ENCODE data around the gene CTDSP2.
A peak's percentile ranks its signal among the peaks of the same experiment; 100 is the strongest.
"Not testable (repeated sequence)": the region's sequence is repeated elsewhere in the genome, so short reads cannot be mapped to it uniquely, and the experiment has no call there.

CTDSP2 gene

DNA sequence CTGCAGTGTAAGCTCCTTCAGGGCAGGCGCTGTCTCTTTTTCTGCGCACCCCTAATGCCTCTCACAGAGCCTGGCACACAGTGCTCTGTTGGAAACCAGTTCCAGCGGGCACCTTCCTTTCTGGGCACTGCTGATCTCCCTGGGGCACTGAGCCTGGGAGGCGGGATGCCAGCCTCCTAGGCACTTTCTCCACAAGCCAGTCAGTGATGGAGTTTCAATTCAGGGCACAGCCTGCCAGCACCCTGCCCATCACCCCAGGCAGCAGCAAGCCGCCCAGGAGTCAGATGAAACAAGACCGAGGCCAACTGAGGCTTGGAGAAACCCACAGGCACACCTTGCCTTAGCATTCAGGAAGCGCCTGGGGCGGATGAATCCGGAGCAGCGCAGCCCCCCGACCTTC is 5.7 kb upstream of the CTDSP2 start:
- DNase-seq = no peak

DNA sequence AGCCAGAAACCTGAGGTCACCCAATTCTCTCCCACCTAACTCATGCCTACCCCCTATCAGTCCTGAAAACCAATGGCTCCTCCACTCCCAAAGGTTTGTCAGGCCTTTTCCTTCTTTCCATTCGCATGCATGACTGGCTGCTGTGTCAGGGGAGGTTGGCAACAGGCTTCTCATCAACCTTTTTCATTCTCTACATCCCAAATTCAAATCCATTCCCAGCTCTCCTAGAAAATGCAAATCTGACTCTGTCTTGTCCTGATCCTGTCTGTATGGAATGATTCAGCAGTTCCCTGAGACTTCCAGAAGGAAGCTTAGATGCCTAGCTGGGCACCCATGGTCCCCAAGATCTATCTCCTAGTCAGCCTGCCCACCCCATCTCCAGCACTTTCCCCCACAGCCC is 5.0 kb upstream of the CTDSP2 start:
- no peak for DNase-seq

DNA sequence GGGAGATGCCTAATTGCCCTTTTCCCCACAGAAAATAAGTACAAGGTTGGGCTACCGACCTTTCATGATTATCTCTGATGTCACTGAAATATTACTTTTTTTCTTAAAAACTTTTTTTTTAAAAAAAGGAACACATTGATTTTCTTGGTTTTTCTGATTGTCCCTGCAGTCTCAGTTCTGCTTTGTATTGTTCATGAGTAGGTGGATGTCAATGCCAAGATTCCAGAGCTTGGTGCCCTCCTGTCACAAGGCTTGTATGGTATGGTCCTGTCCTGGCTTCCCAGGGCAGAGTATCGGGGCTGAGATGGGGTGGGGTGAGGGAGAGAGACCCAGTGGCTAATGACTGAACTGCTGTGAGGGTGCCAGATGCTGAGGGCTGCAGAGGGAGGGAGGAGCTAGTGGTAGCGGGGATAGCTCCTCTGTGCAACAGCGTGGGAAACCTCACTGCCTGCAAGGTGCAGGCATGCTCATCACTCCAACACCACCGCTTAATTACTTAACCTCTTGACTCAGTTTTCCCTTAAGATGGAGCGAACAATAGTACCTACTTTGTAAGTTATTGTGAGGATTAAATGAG is 4.4 kb upstream of the CTDSP2 start:
- no peak for DNase-seq

DNA sequence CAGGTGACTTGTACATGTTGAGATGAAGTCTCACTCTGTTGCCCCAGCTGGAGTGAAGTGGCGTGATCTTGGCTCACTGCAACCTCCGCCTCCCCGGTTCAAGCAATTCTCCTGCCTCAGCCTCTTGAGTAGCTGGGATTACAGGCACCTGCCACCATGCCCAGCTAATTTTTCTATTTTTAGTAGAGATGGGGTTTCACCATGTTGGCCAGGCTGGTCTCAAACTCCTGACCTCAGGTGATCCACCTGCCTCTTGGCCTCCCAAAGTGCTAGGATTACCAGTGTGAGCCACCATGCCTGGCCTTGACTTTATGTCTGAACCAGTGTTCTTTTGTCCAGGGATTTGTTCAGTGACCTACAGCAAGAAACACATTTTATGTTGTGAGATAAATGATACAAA is 2.9 kb upstream of the CTDSP2 start:
- DNase-seq = not testable (repeated sequence)

DNA sequence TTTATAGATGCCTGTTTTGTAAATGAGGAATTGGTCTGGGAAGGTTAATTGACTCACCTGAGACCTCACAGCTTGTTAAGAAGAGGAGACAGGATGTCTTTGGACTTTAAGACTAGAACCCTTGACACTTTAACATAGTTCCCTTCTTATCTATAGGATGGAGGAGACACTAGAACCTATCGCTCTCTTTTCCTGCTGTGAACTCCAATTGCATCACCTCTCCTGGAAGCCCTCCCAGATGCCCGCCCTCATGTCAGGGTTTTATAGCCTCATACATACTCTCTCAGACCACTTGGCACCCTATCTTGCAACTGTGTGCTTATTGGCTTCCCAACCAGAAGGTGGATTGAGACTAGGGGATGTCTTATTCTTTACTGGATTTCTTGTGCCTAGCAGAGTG is 2.5 kb upstream of the CTDSP2 start:
- DNase-seq = no peak

DNA sequence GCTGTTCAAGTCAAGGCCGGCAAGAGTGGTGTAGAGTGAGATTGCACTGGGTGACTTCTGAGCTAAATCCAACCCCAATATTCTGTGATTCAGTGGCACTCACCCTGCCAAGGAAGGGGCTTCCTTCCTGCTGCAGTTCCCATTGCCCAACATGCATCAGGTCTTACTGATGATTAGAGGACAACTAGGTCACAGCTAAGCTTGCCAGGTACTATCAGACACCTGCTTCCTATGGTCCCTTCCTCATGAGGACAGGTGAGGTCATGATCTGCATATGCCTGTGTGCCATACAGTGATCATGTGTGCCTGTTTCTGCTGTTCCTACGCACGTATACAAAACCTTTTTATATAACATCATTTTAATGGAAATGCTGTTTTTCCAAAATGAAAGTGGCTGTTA is 1.7 kb upstream of the CTDSP2 start:
- DNase-seq = no peak

DNA sequence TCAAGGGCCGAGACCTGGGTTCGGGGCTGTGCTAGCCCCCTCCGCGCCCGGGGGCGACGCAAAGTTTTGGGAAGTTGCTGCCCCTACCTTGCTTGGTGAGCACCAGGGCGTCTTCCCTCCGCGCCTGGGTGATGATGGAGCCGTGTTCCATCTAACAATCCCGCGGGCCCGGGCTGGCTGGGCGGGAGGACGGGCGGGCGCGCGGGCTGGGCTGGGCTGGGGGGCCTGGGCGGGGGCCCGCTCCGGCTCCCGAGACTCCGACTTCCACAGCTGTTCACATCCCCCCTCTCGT is 298 bp downstream of the CTDSP2 start:
- DNase-seq = no peak

DNA sequence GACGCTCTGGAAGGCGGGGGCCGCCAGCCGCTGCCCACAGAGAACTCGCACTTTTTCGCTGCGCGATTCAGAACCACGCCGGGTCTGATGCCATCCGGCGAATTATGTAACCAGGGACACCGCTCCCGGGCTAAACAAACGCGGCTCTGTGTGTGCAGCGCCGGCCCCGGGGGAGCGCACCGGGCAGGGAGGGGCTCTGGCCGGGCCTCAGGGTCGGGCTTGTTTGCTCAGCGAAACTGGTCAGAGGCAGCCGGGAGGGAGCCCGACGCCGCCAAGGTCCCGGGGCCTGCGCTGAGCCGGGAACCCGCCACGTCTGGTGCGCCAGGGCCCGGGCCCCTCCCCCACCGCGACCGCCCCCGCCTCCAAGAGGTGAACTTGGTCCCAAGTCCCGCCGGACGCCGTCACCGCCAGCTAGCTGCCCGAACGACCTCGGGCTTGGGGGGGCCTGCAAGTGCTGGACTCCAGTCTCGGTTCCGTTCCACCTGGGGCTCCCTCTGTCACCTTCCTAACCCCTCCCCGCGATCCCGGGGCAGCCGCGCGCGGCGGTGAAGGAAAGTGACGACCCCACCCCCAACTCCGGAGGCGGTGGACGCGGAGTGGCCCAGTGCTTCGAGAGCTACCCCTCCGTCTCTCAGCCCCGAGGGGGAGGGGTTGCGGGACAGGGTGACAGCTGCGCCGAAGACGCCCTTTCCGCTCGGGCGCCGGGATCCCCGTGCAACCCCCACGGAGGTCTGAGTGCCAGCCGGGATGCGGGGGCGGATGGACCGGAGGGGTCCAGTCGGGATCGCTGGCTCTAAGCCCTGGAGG is 848 bp downstream of the CTDSP2 start:
- DNase-seq = no peak

DNA sequence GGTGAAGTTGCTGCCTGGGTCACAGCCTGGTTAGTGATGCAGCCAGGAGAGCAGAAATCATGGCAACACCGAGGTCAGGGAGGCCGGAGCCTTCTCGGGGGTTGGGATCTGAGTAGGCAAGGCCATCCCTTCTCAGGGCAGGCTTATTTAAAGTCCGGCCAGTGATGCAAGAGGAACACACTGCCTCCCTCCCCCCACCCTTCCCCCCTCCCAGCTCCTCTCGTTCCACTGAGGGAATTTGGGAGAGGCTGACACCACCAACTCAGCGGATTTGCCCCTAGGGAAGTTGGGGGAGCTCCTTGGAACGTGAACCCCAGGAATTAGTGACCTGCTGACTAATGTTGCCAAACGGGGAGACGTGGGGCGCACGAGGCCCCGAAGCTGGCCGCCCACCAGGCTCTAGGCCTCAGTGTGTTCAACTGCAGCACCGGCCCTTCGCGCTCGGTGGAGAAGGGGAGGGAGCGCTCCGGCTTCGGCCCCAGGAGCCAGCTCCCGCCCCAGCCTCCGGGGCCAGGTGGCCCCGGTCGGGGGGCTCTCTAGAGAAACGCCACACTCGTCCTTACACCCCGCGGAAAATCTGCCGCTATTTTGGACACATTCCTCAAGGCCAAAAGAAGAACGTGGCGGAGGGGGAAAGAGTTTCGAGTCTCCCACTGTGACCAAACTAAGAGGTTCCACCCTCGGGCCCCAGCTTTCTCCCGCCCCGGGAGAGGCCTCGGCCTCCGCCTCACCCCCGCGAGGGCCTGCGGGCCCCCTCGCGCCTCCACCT is 1.6 kb downstream of the CTDSP2 start:
- no peak for DNase-seq

DNA sequence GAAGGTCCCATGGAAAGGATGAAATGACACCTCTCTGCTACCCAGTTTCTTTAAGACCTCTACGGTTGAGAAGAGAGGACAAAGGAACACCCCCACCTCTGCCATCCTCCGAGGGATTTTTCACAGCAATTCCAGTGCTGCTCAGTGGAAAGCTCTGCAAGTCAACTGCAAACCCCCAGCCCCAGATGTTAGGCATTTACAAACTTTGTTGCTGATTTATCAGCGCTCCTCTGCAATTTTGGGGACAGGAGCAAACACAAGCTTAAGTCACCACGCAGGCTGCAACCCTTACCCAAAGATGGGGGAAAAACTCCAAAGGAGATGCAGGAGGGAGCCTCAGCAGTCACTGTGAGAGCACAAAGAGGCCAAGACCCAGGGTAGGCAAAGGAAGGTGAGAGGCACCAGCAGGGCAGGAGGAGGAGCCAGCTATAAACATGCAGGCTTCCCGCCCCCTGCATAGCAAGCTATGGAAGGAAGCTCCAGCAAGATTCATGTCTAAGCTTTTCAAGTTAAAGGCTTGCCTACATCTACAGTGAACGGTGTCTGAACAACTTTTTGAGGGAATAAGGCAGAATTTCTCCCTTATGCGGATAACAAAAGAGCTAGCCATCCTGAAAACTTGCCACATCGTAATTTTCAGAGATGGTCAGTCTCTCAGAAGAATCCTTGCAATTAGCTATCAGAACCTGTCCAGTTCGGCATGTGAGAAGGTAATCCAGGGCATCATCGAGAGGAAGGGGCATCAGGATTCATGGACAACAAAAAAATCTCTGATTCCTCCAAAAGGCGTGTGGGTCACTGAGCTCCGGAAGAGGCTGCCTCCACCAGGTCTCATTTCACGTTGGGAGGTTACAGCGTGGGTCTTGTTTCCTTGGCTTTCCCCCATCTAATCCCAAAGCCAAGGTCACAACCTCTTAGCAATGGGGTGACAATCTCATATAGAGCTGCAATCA is 3.9 kb downstream of the CTDSP2 start:
- no peak for DNase-seq

DNA sequence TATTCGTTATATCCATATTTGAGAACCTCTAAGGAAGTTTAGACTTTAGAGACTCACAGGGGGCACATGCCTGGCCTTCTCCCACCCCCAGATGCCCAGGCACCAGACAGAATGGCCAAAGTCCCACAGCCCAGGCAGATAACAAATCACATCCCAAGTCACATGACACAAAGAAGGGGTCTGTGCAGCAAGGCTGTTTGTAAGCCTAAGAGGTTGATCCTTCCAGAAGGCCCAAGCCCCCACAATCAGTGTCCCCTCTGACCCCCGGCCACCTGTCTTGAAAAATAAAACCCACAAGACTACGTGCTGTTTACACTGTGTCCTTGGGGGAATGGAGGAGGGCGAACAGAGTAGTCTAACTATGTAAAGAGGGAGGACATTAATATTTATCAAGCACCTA is 5.1 kb downstream of the CTDSP2 start:
- no peak for DNase-seq

DNA sequence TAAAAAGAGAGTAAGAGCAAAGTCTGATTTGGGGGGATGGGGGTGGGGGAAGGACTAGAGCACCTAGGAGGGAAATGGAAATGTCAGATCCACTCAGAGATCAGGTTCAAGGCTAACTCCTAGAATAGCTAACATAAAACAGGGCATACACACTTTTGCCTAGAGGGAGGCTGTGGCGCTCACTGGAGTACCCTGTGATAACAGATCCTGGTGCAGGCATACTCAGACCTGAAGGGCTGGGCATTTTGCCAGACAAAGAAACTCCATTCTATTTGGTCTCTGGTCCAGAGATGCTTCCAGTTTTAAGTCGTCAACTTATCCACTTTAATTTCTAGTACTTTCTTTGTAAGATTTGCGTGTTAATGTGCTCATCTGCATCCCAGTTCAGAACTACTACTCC is 5.8 kb downstream of the CTDSP2 start:
- no peak for DNase-seq

DNA sequence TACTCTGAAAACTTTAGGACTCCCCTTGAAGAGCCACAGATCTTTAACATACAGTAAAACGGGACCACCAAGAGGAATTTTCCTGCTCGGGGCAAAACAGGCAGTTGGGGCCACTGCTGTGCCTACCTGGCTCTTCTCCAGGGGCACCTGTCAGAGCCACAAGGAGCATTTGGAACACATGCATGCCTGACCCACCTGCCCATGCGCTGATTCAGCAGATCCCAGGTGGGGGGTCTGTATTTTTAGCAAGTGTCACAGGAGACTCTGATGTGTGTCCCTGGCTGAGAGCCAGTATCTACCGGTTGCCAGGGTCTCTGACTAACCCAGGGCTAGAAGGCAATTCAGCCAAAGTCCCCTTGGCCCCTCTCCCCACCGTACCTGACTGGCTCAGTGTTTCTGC is 6.5 kb downstream of the CTDSP2 start:
- no peak for DNase-seq

DNA sequence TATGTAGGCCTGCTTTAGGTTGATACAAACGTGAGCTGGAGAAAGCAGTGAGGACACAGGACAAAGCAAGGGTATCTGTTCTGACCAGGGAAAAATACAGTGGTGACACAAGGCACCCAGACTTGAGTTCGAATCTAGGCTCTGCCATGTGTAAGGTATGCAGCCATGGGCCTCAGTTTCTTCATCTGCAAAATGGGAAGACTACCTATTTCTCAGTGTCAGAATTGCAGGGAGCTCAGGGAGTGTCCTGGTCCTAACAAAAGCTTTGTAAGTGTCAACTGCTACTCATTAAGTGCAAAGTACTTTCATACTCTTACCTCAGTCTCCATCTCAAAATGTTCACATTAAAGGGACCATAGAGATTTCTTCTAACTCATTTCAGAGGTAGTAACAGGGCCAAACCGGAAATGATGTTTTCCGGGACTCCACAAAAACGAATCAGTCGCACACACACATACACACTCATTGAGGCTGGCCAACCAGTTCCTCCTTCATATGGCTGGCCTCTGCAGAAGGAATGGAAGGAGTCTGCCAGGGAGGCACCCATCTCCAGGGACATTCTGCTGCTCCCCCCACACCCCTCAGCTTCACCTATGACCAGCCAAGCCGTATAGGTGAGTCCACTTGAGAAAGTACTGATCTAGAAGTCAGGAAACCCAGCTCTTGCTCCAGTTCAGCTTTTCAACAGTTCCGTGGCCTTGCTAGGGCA is 7.8 kb downstream of the CTDSP2 start:
- DNase-seq = peak; percentile 52

DNA sequence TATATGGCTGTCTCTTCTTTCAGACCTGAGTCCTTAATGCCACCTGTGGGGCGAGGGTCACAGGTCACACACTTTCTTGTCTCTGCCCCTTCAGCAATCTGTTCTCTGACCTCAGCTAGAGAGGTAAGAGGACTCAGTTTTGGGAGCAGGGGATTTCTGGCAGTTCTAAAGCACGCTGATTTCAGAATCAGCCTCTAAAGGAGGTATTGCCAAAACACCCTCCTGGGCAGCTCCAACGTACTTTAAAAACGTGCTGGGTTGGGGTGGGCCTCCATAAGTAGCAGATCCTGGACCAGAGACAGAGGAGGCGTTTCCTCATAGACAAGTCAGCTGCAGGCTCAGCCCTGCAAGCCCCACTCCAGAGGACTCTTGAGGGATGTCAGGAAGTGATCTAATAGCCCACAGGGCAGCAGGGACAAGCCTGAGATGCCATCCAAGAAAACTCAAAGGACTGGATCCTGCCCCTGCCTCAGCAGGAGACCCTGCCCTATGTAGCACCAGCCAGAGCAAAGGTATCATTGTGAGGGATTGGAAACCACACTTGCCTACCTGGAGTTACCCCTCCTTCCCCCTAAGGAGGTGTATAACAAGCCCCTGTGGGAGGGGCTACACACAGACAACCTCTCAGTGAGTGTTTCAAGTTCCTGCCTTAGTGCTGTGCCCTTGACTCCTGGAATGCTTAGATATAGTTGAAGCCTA is 8.5 kb downstream of the CTDSP2 start:
- peak; percentile 60 for DNase-seq

DNA sequence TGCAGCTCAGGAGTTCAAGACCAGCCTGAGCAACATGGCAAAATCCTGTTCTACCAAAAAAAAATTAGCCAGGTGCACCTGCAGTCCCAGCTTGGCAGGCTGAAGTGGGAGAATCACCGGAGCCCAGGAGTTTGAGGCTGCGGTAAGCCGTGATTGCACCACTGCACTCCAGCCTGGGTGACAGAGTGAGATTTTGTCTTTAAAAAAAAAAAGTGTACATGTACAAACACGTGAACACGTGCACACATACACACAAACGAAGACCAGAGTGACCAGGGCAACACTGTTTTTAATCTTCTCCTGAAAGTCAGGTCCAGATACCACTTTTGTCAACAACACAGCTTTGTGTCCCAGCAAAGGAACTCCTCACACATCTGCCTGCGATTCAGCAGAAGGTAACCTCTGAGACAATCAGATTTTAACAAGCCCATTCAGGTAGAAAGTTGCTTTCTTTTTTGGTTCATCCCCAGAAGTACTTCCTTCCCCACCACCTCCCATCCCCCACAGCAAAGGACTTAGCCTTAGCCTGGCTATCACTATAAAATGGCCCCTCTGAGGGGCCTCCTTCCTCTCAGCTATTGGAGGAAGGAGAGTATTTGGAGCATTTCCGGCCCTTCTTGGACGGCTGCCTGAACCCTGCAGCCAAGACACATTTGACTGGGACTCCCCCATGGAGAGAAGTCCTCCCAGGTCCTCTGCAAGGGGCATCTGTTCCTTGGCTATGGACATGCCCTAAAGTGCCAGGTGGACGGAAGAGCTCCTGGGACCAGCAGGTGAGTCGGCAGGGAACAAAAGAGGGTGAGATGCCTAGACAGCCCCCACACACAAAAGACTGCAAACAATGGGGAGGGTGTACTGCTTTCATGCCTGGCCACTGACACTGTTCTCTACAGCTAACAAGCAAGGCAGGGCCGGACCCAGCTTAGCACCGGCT is 9.8 kb downstream of the CTDSP2 start:
- peak; percentile 92 for DNase-seq

DNA sequence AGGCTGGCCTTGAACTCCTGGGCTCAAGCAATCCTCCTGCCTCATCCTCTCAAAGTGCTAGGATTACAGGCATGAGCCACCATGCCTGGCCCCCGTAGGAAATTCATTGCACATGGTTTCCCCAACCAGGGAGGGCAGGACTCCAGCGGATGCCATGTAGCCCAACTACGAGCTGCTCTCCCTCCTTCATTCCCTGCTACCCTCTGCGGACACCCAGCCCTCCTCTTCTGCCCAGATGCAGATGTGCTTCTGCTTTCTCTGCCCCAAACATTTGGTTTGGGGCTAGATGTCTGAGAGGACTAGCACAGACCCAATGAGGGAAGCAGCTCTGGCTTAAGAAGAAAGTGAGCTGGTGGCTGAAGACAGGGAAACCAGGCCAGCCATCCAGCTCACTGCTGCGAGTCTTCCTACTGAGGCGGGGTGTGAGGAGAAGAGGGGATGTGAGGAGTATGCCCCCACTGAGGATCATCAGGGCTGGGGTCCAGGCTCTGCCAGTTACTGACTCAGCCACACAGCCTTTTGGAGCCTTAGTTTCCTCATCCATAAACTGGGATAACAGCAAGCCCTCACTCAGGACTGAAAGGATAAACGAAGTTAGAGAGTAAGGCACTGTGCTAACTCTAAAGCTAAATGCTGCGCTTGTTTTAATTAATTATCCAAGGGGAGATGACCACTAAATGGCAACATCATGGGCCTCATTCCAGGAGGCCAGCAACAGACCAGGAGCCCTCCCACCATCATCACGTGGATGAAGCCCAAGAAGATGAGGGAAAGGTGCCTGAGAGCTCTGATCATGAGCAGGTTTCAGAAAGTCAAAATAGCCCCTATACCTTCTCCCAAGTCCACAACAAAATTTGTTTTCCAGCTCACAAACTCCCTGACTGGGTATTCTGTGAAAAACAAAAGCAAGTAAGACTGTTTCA is 10.9 kb downstream of the CTDSP2 start:
- no peak for DNase-seq

DNA sequence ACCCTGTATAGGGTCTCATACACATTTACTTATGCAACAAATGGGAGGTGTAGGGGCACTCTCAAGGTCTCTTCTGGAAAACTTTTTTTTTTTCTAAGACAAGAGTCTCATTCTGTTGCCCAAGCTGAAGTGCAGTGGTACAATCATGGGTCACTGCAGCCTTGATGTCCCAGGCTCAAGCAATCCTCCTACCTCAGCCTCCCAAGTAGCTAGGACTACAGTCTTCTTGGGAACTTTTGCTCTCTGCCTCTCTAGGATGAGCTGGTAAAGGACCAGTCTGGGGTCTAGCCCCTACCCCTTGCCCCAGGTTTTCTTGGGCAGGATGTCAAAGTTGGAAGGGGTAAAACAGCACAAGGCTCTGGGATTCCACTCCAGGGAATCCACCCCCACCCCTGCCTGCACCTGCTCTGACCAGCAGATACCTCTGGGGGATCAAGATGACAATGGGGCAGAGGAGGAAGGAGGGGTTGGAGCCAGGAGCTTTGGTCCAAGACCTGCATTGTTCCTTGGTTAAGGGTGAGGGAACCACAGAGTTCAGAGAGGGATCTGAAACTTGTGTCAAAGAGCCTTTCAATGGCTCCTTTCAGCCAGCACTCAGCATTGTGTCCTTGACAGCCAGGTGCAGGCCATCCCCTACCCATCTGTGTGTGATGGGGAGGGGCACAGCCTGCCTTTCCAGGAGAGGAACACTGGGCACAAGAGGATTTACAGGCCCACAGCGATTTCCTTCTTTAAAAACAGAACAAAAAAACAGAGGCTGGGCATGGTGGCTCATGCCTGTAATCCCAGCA is 12.2 kb downstream of the CTDSP2 start:
- DNase-seq = no peak

DNA sequence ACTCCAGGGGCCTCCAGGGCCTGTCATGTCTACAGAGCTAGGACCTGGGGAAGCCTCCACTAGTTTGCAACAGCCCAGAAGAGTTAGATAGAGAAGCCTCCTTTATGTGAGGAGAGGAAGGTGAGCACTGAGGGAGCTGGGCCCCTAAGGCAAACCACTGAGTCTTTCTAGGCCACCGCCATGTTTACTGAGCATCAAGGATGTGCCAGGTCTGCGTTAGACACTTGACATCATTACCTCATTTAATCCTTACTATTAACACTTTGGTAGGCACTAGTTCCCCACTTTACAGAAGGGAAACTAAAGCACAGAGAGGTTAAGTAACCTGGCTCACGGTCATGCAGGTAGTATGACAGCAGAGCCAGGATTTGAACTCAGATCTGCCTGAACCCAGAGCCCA is 12.9 kb downstream of the CTDSP2 start:
- no peak for DNase-seq
